Measurements from ENCODE around the gene MOB3A. TPM values are rescaled to one million over a fixed set of nuclear protein-coding genes. Genes with fewer than 3 reads are reported as not detected.
A peak's percentile ranks its signal among the peaks of the same experiment; 100 is the strongest.

The MOB3A gene
- total and polyA plus RNA-seq, 2 of the 13 experiments (the other 11 are each of a cell fraction or from before 2014, with no cell fraction given) = 3.5 to 17.8 TPM

GRCh38 chr19:2040647-2041432, 55.3 kb downstream of the MOB3A start (continued):
- no peak for TF ChIP-seq KDM5B (CRISPR knock-in tag; IDR thresholded peaks at IDR 0.05; ENCODE audit: borderline replicate concordance)
- TF ChIP-seq ZNF451 (CRISPR knock-in tag; IDR thresholded peaks at IDR 0.05) = no peak
- peak; percentile 30; the same call in 1 of the 2 replicates for TF ChIP-seq POLR2G (IDR thresholded peaks at IDR 0.05; ENCODE audit: low read depth, low read length)
- no peak for TF ChIP-seq CSRNP2 (CRISPR knock-in tag; conservative IDR thresholded peaks at IDR 0.05; ENCODE audit: low read depth)
- TF ChIP-seq E2F5 (CRISPR knock-in tag; conservative IDR thresholded peaks at IDR 0.05) = no peak
- no peak for TF ChIP-seq JUND (CRISPR knock-in tag; IDR thresholded peaks at IDR 0.05)
- no peak for TF ChIP-seq ZNF281 (CRISPR knock-in tag; IDR thresholded peaks at IDR 0.05; ENCODE audit: borderline replicate concordance)
- no peak for TF ChIP-seq TBX3 (IDR thresholded peaks at IDR 0.05; ENCODE audit: borderline replicate concordance)

All from HepG2 (cell line).